Lower lobe of right lung (tissue), 2 donors: ENCODE results near the gene FATE1. TPM values are rescaled to one million over a fixed set of nuclear protein-coding genes. Genes with fewer than 3 reads are reported as not detected.
"Not testable (repeated sequence)": the region's sequence is repeated elsewhere in the genome, so short reads cannot be mapped to it uniquely, and the experiment has no call there.

Experiments
- ATAC-seq, 2 donors: fragments of 200-7000 bp; cut with Tn5 transposase; one replicate each; pipeline ENCODE4 v1.9.1; 2020 to 2022; ENCODE audit warnings: mild to moderate bottlenecking in 2 of 2, moderate library complexity in 2 of 2
- DNase-seq: peaks from one replicate; pipeline ENCODE4 v3.0.0-alpha.2; 2020
- H3K27ac ChIP-seq: fragments of 200-600 bp; one replicate; pipeline ENCODE4 v1.8.0; 2022
- H3K27me3 ChIP-seq: fragments of 200-600 bp; one replicate; pipeline ENCODE4 v1.8.0; 2022; ENCODE audit warnings: low read depth
- H3K36me3 ChIP-seq: fragments of 200-600 bp; one replicate; pipeline ENCODE4 v1.8.0; 2022; ENCODE audit warnings: mild to moderate bottlenecking
- H3K4me1 ChIP-seq: fragments of 200-600 bp; one replicate; pipeline ENCODE4 v1.8.0; 2022
- H3K4me3 ChIP-seq: fragments of 200-600 bp; one replicate; pipeline ENCODE4 v1.8.0; 2022; ENCODE audit warnings: mild to moderate bottlenecking
- H3K9me3 ChIP-seq: fragments of 200-600 bp; one replicate; pipeline ENCODE4 v1.8.0; 2022
- intact Hi-C: fragments of 100-400 bp; cut with DNase I; formaldehyde crosslinking; loops from one replicate; pipeline ENCODE4 v1.11.0; 2022
- total RNA-seq: library from RNA; stranded (reverse); fragmentation: NEBNext Ultra II Directional; extraction: Animal tissue kit (Norgen Biotek cat#: 25700); gene quantifications from one replicate; pipeline ENCODE4 v1.2.1, GENCODE V29; 2021
- TF ChIP-seq, protein P1 (sequence below): fragments of 200-600 bp; IDR thresholded peaks from one replicate; pipeline ENCODE4 v1.8.0; 2022; ENCODE audit warnings: antibody characterized with exemption, mild to moderate bottlenecking
- donor health status: DM: no; HTN: yes; CAD: no; lungs with severe emphysema.

FATE1 gene
- total RNA-seq, 1 donor from 2014 or later: not detected

DNA sequence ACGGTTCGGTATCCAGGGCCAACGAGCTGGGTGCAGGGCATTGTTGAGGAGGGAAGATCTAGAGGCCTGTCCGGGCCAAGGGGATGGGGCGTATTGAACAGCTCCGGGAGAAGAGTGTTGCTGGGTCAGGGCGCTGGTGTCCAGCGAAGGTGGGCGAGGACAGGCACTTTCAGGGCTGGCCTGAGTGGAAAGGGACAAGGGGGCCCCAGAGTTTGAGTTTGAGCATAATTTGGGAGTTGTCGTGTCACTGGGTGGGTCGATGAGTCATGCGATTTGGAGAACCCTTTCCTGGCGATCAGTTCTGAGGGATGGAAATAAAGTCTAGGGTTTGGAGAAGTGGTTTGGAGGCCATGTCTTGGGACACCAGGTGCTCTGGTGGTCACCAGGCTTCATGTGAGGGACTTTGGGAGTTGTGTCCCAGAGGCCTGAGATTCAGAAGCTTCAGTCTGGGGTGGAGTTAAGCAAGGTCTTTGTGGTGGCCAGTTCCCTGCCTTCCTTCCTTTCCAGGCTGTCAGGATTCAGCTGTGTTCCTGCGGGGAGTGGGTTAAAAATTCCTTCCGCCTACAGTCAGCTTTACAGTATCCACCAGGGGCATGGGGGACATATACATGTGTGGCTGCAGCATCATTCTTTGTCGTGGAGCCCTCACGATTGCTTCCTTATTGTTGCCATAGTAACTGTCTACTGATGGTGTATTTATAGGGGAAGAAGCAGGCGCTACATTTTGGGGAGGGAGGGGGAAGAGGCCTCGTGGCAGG lies 20.1 kb upstream of the FATE1 start:
- Histone ChIP-seq H3K4me1 (no peaks in the 10 kb centered on the region), H3K27me3 (no peaks in the 10 kb centered on the region), H3K27ac (no peak overlapping the region), H3K36me3 (no peaks in the 10 kb centered on the region), H3K4me3 (peak overlapping the region; percentile 28), H3K9me3 (no peaks in the 10 kb centered on the region)
- intact Hi-C loops: no loop called here
- DNase-seq: no peak
- TF ChIP-seq, protein P1, sequence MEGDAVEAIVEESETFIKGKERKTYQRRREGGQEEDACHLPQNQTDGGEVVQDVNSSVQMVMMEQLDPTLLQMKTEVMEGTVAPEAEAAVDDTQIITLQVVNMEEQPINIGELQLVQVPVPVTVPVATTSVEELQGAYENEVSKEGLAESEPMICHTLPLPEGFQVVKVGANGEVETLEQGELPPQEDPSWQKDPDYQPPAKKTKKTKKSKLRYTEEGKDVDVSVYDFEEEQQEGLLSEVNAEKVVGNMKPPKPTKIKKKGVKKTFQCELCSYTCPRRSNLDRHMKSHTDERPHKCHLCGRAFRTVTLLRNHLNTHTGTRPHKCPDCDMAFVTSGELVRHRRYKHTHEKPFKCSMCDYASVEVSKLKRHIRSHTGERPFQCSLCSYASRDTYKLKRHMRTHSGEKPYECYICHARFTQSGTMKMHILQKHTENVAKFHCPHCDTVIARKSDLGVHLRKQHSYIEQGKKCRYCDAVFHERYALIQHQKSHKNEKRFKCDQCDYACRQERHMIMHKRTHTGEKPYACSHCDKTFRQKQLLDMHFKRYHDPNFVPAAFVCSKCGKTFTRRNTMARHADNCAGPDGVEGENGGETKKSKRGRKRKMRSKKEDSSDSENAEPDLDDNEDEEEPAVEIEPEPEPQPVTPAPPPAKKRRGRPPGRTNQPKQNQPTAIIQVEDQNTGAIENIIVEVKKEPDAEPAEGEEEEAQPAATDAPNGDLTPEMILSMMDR: no peak
- ATAC-seq: no peak

DNA sequence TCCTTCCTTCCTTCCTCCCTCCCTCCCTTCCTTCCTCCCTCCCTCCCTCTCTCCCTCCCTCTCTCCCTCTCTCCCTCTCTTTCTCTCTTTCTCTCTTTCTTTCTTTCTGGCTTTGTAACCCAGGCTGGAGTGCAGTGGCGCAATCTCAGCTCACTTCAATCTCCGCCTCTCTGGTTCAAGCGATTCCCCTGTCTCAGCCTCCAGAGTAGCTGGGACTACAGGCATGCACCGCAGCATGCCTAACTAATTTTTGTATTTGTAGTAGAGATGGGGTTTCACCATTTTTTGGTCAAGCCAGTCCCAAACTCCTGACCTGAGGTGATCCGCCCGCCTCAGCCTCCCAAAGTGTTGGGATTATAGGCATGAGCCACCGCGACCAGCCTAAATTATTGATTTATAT lies 18.8 kb upstream of the FATE1 start:
- DNase-seq, H3K36me3 ChIP-seq, H3K4me1 ChIP-seq, intact Hi-C loops, ATAC-seq, H3K27ac ChIP-seq, H3K4me3 ChIP-seq, H3K9me3 ChIP-seq, H3K27me3 ChIP-seq: not testable (repeated sequence)

DNA sequence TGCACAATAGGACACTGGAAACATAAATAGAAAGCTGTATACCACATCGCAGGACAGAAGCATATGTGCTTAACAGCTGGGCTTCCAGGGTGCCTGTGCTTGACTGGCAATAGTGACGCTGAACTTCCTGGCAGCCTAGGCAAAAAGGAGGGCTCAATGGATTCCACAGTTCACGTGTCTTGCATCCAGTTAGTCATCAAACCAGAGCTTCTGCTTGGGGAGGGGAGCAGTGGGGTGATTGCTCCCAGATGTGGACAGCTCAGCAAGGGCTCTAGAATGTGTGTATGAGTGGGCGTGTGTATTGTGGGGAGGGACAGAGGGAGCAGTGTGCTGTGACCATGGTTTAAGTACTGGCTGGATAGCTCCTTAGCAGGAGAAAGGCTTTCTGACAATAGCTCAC lies 18.3 kb upstream of the FATE1 start:
- DNase-seq: no peak
- TF ChIP-seq, protein P1: no peak

DNA sequence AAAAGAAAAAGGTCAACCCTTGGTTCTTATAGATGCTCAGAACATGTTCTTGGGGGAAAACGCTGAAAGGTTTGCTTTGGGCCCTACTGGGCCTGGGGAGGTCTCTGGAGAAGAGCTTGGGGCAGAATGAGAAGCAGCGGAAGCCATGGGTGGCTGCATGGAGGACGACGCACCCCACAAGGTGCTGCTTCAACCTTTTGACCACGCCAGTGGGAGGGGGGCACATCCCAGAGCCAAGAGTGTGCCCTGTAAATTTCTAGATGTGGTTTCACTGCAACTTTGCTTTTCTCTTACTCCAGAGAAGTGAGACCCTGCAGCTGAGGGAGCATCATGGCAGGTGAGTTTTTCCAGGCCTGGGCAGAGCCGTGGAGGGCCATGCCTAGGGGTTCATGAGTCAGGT lies 17.4 kb upstream of the FATE1 start:
- Histone ChIP-seq H3K27ac (no peak overlapping the region), H3K4me1 (no peaks in the 10 kb centered on the region), H3K4me3 (no peak overlapping the region), H3K27me3 (no peaks in the 10 kb centered on the region), H3K9me3 (no peaks in the 10 kb centered on the region), H3K36me3 (no peaks in the 10 kb centered on the region)
- intact Hi-C loops: no loop called here
- DNase-seq (no peak), ATAC-seq (no peak)
- TF ChIP-seq, protein P1: no peak

More for the DNA sequence above, 18.3 kb upstream of the FATE1 start:
- Histone ChIP-seq H3K9me3 (no peaks in the 10 kb centered on the region), H3K4me3 (no peak overlapping the region), H3K27ac (no peak overlapping the region), H3K36me3 (no peaks in the 10 kb centered on the region), H3K4me1 (no peaks in the 10 kb centered on the region), H3K27me3 (no peaks in the 10 kb centered on the region)
- no peak for ATAC-seq
- intact Hi-C loops: no loop called here

DNA sequence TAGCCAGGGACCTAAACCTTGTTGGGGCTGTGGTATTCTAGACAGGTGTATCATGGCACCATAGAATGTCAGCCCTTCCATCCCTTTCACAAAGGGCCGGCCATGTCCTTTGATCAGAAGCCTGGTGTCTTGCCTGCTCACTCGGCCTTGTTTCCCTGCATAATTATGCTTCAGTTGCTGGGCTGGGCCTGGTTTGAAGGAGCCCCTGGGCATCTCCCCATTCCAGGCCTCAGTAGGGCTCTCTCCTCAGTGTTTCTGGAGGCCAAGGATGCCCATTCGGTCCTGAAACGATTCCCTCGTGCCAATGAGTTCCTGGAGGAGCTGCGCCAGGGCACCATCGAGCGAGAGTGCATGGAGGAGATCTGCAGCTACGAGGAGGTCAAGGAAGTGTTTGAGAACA lies 16.1 kb upstream of the FATE1 start:
- H3K27ac ChIP-seq: no peak overlapping the region
- H3K36me3 ChIP-seq: no peaks in the 10 kb centered on the region
- H3K4me3 ChIP-seq: no peak overlapping the region
- H3K27me3 ChIP-seq: no peaks in the 10 kb centered on the region
- no peaks in the 10 kb centered on the region for H3K9me3 ChIP-seq
- DNase-seq: no peak
- TF ChIP-seq, protein P1: no peak
- intact Hi-C loops: no loop called here
- no peaks in the 10 kb centered on the region for H3K4me1 ChIP-seq
- ATAC-seq: no peak

DNA sequence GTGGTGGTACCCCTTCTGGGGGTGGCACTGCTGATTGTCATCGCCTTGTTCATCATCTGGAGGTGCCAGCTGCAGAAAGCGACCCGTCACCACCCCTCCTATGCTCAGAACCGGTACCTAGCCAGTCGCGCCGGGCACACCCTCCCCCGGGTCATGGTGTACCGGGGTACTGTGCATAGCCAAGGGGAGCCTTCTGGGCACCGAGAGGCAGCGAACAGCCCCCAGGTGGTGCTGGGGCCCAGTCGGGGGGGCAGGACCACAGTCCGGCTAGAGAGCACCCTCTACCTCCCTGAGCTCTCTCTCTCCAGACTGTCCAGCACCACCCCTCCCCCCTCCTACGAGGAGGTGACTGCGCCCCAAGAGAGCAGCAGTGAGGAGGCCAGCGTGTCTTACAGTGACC lies 15.3 kb upstream of the FATE1 start:
- no peak for ATAC-seq
- no peaks in the 10 kb centered on the region for H3K27me3 ChIP-seq
- H3K4me1 ChIP-seq: no peaks in the 10 kb centered on the region
- TF ChIP-seq, protein P1: no peak
- no peak overlapping the region for H3K27ac ChIP-seq
- H3K36me3 ChIP-seq: no peaks in the 10 kb centered on the region
- no peaks in the 10 kb centered on the region for H3K9me3 ChIP-seq
- H3K4me3 ChIP-seq: no peak overlapping the region
- no peak for DNase-seq
- intact Hi-C loops: no loop called here
